IPS-18a (cell line): ENCODE measurements around the gene CDH4.
"Not testable (repeated sequence)": the region's sequence is repeated elsewhere in the genome, so short reads cannot be mapped to it uniquely, and the experiment has no call there.

Experiments used
- H3K27ac ChIP-seq: one replicate; pipeline ENCODE4 v1.5.1; 2013; ENCODE audit warnings: low read length
- H3K27me3 ChIP-seq: one replicate; pipeline ENCODE4 v1.6.1; 2013; ENCODE audit warnings: mild to moderate bottlenecking, low read length; ENCODE audit not compliant: control insufficient read depth, insufficient read depth
- H3K36me3 ChIP-seq: one replicate; pipeline ENCODE4 v1.6.1; 2013; ENCODE audit warnings: low read depth, low read length; ENCODE audit not compliant: control insufficient read depth
- H3K4me1 ChIP-seq: one replicate; pipeline ENCODE4 v1.6.1; 2013; ENCODE audit warnings: low read depth, low read length; ENCODE audit not compliant: control insufficient read depth
- H3K4me3 ChIP-seq: one replicate; pipeline ENCODE4 v1.5.1; 2013; ENCODE audit warnings: low read length
- H3K9ac ChIP-seq: one replicate; pipeline ENCODE4 v1.6.1; 2013; ENCODE audit warnings: mild to moderate bottlenecking, low read length, moderate library complexity
- H3K9me3 ChIP-seq: one replicate; pipeline ENCODE4 v1.6.1; 2013; ENCODE audit warnings: low read depth, low read length; ENCODE audit not compliant: control insufficient read depth

The CDH4 gene

GRCh38 chr20:61460261-61461052, 208.4 kb downstream of the CDH4 start:
- H3K27me3 ChIP-seq = no peaks in the 10 kb centered on the region
- no peak overlapping the region for H3K9ac ChIP-seq
- H3K27ac ChIP-seq = no peak overlapping the region
- H3K36me3 ChIP-seq = no peaks in the 10 kb centered on the region
- H3K4me1 ChIP-seq = peaks cover 7% of the 10 kb centered on the region
- no peak overlapping the region for H3K4me3 ChIP-seq
- no peaks in the 10 kb centered on the region for H3K9me3 ChIP-seq

GRCh38 chr20:61461461-61461860, 209.4 kb downstream of the CDH4 start:
- Histone ChIP-seq H3K9ac (no peak overlapping the region), H3K27ac (no peak overlapping the region), H3K27me3 (no peaks in the 10 kb centered on the region)

GRCh38 chr20:61464307-61465303, 212.5 kb downstream of the CDH4 start:
- no peak overlapping the region for H3K27ac ChIP-seq
- H3K27me3 ChIP-seq = no peaks in the 10 kb centered on the region
- H3K4me3 ChIP-seq = no peak overlapping the region
- H3K36me3 ChIP-seq = no peaks in the 10 kb centered on the region
- peaks cover 8% of the 10 kb centered on the region for H3K9me3 ChIP-seq
- peaks cover 7% of the 10 kb centered on the region for H3K4me1 ChIP-seq
- no peak overlapping the region for H3K9ac ChIP-seq

More at GRCh38 chr20:61461461-61461860, 209.4 kb downstream of the CDH4 start:
- Histone ChIP-seq H3K4me1 (peaks cover 7% of the 10 kb centered on the region), H3K4me3 (no peak overlapping the region), H3K36me3 (no peaks in the 10 kb centered on the region), H3K9me3 (no peaks in the 10 kb centered on the region)

- no peak overlapping the region for H3K4me3 ChIP-seq
- no peaks in the 10 kb centered on the region for H3K4me1 ChIP-seq
- no peaks in the 10 kb centered on the region for H3K36me3 ChIP-seq
- H3K9ac ChIP-seq = no peak overlapping the region
- no peaks in the 10 kb centered on the region for H3K27me3 ChIP-seq
- H3K27ac ChIP-seq = no peak overlapping the region
- H3K9me3 ChIP-seq = no peaks in the 10 kb centered on the region
Measured at GRCh38 chr20:61475729-61476128, 223.7 kb downstream of the CDH4 start.

GRCh38 chr20:61476956-61477355, 224.9 kb downstream of the CDH4 start:
- no peaks in the 10 kb centered on the region for H3K36me3 ChIP-seq
- no peak overlapping the region for H3K27ac ChIP-seq
- H3K27me3 ChIP-seq = no peaks in the 10 kb centered on the region
- no peak overlapping the region for H3K4me3 ChIP-seq
- no peaks in the 10 kb centered on the region for H3K4me1 ChIP-seq
- no peaks in the 10 kb centered on the region for H3K9me3 ChIP-seq
- no peak overlapping the region for H3K9ac ChIP-seq

GRCh38 chr20:61477451-61477861, 225.4 kb downstream of the CDH4 start:
- Histone ChIP-seq H3K4me1 (no peaks in the 10 kb centered on the region), H3K4me3 (no peak overlapping the region), H3K36me3 (no peaks in the 10 kb centered on the region), H3K27ac (no peak overlapping the region), H3K9me3 (no peaks in the 10 kb centered on the region), H3K27me3 (no peaks in the 10 kb centered on the region), H3K9ac (no peak overlapping the region)

- Histone ChIP-seq H3K9me3 (no peaks in the 10 kb centered on the region), H3K4me3 (no peak overlapping the region), H3K36me3 (no peaks in the 10 kb centered on the region), H3K9ac (no peak overlapping the region), H3K4me1 (no peaks in the 10 kb centered on the region), H3K27ac (no peak overlapping the region), H3K27me3 (no peaks in the 10 kb centered on the region)
Measured at GRCh38 chr20:61478094-61478493, 226.0 kb downstream of the CDH4 start.

- H3K4me3 ChIP-seq = no peak overlapping the region
- no peaks in the 10 kb centered on the region for H3K4me1 ChIP-seq
- H3K9me3 ChIP-seq = no peaks in the 10 kb centered on the region
- H3K9ac ChIP-seq = no peak overlapping the region
- H3K27me3 ChIP-seq = no peaks in the 10 kb centered on the region
- H3K27ac ChIP-seq = no peak overlapping the region
- no peaks in the 10 kb centered on the region for H3K36me3 ChIP-seq
Measured at GRCh38 chr20:61478611-61479305, 226.7 kb downstream of the CDH4 start.

- not testable (repeated sequence) for H3K36me3 ChIP-seq
Measured at GRCh38 chr20:61479433-61479832, 227.4 kb downstream of the CDH4 start.

GRCh38 chr20:61480158-61480825, 228.2 kb downstream of the CDH4 start:
- Histone ChIP-seq H3K36me3 (no peaks in the 10 kb centered on the region), H3K4me1 (no peaks in the 10 kb centered on the region), H3K27me3 (no peaks in the 10 kb centered on the region), H3K4me3 (no peak overlapping the region), H3K27ac (no peak overlapping the region), H3K9me3 (no peaks in the 10 kb centered on the region), H3K9ac (no peak overlapping the region)

More at GRCh38 chr20:61479433-61479832, 227.4 kb downstream of the CDH4 start:
- not testable (repeated sequence) for H3K4me1 ChIP-seq, H3K4me3 ChIP-seq, H3K9me3 ChIP-seq, H3K27ac ChIP-seq, H3K27me3 ChIP-seq, H3K9ac ChIP-seq
